ENCODE measurements around the gene GLUL.
"Not testable (repeated sequence)": the region's sequence is repeated elsewhere in the genome, so short reads cannot be mapped to it uniquely, and the experiment has no call there.

Gene GLUL

DNA sequence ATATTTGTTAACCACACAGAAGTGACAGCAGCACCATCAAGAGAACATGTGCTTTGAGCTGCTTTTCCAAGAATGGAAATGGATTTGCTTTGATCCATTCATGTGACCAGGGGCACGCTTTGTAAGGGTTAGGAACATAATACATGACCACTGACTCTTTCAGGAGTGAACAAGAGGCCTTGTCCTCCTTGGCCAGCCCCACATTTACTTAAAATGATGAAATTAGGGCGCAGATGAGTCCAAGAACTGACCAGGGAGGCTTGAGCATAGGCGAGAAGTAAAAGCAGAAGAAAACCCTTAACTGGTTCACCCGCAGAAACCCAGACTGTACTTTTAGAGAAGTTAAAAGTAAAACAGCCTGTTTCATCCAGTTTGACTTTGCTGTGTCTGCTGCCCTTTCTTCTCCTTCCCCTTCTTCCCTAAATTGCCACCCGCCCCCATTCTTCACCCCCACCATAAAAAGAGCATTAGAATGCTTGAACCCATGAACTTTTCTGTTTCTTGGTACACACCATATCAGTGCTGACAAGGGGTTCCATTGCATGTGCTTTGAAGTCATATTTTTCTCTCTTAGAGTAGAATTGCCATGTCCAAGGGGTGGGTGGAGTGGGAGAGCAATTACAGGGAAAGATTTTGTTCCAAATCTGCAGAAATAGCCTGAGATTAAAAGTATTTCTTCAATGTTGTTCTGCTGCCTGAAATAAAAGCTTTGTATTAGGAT lies 2.6 kb upstream of the GLUL start:
- no peak for DNase-seq (ENCODE audit: low spot score)

DNA sequence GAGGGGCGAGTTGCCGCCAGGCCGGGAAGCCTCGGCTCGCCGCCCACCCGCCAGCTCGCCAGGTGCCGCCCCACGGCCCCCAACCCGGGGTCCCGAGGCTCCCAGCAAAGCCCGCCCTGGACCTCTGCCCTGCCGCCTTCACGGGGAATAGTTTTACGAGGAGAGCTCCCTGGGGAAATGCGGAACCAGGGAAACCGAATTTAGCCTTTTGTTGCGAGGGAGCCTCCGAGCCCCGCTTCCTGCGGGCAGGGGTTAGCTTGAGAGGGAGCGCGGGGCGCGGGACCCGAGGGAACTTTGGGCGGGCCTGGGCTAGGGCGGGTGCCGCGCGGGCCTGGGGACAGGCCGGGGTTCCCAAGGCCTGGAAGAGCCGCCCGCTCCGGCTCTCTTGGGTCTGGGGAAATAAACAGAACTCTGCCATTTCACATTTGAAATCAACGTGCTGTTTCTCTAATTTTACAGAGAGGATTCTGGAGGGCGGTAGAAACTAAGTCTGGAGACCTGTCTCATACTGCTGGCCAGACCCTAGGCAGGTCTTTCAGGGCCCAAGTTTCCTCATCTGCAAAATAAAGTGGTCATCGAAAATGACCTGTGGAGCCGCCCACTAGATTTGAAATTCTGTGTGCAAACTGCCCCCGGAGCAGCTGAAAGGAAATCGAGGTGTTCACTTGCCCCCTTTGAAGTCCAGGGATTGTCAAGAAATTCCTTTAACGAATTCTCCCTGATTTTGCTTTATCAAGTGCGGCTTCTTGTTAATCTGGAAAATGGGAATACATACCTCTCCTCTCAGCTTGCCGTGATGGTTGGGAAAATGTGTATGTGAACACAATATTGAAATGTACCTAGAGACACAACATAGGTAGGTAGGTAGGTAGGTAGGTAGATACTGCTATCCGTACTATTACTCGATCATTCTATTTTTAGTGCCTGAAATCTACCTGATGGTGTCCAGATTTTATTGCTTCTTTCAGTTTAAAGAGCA lies 749 bp upstream of the GLUL start:
- DNase-seq (ENCODE audit: low spot score): no peak

DNA sequence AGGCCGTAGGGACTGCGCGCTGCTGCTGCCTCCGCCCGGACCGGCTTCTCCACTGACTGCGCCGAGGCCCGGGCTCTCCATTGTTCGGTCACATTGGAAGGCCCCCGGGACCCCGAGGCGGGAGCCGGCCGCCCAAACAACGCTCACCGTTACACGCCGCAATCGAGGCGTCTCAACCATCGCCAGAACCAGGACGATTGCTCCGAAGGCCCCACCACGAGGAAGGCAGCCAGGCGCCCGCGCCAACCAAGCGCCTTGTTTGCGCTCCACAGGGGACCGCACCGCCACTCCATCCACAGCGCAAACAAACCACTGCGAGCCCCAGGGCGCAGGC lies 595 bp downstream of the GLUL start:
- DNase-seq (ENCODE audit: low spot score): no peak

DNA sequence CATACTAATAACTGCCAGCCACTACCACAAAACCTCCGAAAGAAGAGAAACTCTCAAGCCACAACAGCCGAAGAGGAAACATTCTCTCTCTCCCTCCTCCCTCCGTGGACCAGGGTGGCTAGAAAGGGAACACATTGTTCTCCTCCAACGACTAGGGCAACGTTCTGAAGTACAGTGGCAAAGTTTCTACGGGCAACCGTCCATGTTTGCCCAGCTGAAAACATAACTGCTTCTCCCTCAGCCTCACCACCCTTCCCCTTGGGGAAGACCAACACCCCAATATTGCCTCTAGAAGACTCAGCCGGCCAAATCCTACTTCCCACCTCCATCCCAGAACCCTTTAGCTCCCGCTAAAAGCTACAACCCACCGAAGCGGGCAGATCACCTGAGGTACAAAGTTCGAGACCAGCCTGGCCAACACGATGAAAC lies 2.0 kb downstream of the GLUL start:
- no peak for DNase-seq (ENCODE audit: low spot score)

DNA sequence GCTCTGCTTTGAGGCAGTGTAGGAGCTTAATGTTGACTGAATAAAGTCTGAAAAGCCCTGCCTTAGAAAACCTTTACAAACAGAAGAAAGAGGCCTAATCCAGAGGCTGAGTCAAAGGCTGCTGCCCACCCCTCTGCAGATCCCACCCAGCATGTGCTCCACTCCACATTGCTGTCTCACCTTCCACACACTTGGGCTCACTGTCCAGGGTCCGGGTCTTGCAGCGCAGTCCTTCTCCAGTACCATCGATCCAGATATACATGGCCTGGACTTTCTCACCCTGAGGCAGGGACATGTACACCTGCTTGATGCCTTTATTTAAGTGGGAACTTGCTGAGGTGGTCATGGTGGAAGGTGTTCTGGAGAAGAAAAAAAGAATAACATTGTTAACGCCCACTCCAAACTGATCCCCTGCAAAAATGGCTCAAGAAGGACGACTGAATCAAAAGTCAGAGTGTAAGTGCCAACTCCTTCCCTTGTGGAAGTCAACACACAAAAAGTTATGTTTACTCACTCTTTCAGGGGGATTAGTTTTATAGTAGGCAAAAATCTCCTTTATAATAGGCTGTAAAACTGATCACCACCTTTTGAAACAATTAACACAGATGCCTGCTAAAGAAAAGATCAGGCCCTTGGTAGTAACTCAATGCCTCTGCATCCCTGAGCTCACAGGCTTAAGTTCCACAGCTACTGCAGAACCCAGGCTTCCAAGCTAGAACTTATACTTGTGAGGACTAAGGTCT lies 3.0 kb downstream of the GLUL start:
- no peak for DNase-seq (ENCODE audit: low spot score)

DNA sequence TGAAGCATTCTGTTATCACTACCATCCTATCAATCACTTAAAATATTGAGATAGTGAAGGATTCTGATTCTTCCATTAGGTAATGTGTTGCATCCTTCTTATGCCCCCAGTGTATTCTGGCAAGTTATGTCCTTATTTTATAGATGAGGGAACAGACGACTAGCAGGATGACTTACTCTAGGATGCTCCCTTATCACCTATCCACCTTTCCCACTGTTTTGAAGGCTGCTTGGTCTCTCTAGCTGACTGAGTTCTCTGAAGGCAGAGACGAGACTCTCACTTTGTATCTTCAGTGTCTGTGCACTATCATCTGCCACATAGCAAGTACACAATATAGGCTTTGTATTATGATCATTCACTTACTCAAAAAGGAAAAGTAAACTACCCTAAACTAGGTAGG lies 4.0 kb downstream of the GLUL start:
- no peak for DNase-seq (ENCODE audit: low spot score)

DNA sequence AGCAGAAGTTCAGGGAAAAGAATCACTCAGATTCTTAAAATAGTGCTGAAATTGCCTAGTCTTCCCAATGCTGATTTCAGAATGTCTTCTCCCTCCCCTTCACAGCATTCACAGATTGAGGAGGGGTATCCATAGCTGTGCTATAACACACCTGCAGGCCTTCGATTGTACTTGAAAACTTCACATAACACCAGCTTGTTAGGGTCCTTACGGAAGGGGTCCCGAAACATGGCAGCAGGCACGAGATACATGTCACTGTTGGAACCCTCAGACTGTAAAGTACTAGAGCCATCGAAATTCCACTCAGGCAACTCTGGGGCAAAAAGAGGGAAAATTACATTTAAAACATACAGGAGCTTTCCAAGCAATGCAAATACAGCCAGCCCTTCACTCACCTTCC lies 4.6 kb downstream of the GLUL start:
- DNase-seq (ENCODE audit: low spot score): no peak

DNA sequence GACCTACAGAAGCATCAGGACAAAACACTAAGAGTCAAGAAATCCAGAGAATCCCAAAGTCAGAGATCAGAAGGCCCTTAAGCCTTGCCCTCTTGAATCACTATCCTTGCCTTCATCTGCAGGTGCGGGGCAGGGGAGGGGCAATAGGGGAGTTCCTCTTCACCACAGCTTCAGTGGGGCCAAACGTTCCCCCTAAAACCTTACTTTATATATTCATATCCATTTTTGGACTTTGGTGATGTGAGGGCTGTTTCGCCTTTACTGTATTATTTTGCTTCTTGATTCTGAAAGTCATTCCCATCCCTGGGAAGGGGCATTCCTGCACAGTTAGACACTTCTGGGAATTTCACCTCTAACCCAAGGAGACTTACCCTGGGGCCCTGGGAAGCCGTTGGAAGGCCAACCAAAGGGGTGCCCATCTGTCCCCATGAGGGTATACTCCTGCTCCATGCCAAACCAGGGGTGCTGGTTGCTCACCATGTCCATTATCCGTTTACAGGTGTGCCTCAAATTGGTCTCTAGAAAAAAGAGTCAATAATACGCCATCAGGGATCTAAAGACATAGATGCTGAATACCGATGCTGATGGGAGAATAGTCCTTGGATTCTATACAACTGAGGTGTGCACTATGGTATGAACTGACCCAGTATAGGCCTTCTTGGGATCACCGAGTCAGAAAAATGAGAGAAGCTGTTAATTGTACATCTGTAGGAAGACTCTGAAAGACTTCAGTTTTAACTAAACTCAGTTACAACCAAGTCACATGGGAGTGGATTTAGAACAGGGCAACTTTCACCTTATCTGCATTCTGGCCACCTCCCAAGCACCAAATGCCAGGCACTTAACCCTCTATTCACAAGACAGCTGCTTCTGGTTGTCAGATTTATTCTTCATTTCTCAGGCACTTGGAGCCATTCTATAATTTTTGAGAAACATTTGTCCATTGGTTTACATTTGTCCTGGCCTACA lies 5.4 kb downstream of the GLUL start:
- no peak for DNase-seq (ENCODE audit: low spot score)

DNA sequence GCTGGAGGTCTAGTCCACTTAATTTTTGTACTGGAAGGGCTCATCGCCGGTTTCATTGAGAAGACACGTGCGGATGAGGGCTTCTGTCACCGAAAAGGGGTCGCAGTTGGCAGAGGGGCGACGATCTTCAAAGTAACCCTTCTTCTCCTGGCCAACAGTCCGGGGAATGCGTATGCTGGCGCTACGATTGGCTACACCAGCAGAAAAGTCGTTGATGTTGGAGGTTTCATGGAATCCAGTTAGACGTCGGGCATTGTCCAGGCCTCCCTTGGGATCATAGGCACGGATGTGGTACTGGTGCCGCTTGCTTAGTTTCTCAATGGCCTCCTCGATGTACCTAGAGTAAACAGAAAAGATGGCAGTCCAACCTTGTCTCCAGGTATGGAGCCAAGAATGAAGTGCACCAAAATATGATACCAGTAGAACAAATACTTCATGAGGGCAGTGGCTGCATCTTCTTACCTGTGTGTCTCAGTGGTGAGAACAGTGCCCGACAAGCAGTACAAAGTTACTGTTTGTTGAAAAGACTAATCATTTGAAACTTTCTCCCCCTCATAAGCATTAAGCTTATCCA lies 7.1 kb downstream of the GLUL start:
- no peak for DNase-seq (ENCODE audit: low spot score)

DNA sequence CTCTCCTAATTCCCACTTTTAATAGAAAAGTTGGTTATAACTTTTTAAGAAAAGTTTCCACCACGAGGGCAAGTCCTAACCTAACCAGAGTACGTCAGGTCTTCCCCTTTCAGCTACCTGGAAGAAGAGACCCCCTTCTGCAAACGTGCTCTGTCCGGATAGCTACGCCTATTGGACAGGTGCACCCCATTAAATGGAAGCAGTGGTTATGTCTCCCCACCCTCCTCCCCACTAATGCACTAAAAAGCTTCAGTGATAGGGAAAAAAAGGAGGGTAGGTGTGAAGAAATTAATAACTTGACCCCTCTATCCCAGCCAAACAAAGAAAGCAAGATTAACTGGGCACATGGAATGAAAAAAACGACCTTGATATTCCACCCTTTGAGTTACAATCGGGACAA lies 7.7 kb downstream of the GLUL start:
- DNase-seq (ENCODE audit: low spot score): no peak

DNA sequence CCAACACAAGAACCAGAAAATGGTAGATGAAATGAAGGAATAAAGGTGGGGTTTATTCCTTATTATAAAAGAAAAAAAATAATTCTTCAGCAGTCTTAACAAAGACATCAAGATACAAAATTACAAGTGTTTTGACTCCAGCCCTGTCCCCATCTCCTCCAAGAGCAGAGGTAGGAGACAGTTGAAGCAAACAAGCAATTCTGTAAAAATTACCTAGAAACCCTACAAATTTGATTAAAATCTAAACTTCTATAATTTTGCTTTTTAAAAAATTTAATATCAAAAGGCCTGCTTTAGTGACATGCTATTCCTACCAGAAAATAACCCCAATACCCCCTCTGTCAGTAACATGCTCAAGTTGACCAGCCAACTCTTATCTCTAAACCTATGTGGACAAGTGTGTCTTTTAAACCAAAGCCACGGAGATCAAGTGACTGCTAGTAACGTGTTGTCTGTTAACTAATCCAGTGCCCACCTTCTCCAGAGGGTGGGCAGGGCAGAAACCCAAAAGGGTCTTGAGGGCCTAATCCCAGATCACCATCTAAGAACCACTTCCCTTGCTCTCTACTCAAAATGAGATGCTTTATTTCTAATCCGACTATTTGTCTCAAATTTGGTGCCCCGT lies 8.4 kb downstream of the GLUL start:
- DNase-seq (ENCODE audit: low spot score): no peak

DNA sequence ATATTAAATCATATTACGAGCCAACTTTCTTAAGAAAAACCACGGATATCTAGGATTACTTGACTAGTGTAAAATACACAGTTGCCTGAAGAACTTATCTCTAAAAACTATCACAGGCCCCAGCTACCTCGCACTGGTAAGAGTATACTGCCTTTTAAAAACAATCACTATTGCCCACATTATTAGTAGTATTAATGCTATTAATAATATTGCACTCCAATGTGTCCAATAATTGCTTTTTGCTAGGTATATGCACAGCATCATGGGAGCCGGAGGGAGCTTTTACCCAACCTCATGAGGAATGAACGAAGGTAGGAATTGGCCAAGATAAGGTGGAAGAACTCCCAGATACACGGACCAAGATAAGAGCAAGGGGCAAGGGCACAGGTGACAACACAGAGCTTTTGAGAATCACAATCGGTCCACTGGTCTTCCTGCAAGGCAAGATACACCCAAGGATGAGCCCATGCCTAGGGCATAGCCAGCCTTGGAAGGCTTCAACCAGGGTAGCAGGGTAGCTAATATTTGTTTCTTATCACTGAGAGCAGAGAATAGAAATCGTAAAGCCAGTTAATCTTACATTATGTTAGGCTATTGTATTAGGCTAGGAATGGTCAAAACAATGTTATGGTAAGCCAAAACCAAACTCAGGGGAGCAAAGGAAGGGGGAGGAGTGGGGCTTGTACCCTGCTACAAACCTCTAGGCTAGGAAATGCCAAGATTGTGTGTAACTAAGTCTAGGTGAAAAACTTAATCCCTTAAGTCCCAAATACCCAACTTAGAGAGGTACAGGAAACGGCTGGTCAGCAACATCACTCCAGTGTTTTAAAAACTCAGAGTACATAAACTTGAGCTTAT lies 9.4 kb downstream of the GLUL start:
- DNase-seq (ENCODE audit: low spot score): no peak

DNA sequence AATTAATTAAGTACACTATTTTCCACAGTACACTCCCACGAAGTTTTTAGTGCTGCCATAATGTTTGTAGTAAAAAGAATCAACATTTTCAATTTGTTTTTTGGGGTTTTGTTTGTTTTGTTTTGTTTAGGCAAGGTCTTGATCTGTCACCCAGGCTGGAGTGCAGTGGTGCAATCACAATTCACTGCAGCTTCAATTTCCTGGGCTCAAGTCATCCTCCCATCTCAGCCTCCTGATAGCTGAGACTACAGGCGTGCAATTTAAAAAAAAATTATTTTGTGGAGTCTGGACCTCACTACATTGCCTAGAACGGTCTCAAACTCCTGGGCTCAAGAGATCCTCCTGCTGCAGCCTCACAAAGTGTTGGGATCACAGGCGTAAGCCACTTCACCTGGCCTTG lies 11.4 kb downstream of the GLUL start:
- DNase-seq (ENCODE audit: low spot score): no peak

DNA sequence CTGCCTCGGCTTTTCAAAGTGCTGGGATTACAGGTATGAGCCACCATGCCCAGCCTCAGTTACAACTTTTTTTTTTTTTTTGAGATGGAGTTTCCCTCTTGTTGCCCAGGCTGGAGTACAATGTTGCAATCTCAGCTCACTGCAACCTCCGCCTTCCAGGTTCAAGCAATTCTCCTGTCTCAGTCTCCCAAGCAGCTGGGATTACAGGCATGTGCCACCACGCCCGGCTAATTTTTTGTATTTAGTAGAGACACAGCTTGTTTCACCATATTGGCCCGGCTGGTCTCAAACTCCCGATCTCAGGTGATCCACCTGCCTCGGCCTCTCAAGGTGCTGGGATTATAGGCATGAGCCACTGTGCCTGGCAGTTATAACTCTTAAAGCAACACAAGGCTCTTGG lies 11.8 kb downstream of the GLUL start:
- DNase-seq (ENCODE audit: low spot score): not testable (repeated sequence)

DNA sequence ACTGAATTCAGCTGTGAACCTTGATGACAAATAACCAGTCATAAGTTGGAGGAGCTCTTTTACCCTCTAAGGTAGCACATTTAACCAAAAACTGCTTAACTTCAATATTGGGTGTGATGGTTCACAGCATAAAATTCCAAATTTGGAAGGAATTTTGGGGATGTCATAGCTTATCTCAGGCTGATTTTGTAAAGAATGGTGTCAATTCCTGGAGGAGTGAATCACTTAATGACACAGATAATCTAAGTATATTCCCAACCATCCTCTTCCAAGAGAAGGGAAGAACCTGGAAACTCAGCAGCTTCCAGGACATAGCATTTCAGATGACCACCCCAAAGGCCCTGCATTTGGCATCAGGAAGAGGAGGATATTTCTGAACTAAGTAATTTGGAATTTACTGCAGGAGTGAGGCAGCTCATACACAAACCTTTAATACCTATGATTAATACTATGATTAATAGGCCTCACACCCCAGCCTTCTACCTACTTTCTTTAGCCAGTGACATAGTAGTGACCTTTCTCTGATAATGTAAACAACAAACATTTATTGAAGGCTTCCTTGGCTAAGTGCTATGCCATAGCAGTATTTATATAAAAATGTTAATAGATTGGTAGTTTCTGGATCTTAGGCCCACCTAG lies 14.5 kb downstream of the GLUL start:
- no peak for DNase-seq (ENCODE audit: low spot score)

DNA sequence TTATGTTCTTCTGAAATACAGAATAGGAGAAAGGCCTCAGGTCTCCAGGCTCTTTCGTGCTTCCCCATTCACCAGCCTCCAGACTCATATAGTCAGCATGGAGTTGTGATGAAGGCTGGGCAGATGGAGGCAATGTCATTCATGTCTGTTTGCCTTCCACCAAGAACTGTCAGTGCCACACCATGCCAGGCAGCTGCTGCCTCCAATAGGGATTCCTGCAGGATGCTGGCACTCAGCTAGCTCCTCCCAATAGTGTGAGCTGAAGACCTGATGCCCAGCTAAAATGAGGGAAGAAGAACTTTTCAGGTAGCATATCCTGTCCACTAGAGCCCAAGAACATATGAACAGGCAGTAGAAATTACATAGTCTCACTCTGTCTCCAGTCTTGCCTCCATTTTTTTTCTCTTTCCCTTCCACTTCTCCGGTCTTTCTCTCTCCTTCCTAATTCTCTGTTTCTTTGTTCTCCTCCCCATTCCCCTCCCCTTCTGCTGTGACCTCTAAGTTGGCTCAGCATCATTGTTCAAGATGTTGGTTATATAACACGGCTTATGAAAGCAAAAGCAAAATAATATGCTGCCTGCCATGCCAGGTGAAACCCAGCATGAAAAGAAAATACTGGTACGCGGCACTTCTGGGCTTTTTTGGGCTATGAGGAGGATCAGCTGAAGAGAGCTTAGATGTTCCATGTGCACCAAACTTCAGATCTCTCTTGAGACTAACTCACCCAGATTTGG lies 17.3 kb downstream of the GLUL start:
- no peak for DNase-seq (ENCODE audit: low spot score)

DNA sequence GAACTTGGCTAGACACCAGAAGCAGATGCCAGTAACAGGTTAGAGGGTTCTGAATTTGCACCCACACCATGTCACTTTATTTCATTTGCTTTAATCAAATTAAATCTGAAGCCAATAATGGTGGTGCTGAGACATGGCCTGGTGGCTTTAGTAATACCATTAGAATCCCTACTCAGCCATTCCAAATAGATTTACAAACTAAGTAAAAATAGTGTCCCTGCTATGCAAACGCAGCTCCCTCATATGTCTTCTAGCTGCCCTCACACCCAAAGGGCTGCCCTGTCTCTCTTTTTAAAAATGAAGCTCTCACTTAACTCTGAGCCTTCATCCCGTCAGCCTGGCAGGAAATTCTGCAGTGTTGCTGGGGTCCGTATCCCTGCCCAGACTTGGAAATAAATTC lies 21.1 kb downstream of the GLUL start:
- DNase-seq (ENCODE audit: low spot score): no peak

DNA sequence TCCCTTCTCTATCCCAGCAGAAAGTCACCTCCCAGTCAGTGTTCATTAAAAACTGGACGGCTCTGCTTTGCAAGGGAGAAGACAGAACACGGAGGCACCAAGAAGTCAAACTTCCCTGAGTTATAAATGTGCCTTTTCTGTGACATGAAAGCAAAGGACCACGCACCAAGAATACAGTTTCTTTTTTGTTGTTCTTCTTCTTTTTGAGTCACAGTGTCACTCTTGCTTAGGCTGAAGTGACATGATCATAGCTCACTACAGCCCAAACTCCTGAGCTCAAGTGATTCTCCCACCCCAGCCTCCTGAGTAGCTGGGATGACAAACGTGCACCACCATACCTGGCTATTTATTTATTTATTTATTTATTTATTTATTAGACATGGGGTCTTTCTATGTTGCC lies 22.7 kb downstream of the GLUL start:
- no peak for DNase-seq (ENCODE audit: low spot score)

DNA sequence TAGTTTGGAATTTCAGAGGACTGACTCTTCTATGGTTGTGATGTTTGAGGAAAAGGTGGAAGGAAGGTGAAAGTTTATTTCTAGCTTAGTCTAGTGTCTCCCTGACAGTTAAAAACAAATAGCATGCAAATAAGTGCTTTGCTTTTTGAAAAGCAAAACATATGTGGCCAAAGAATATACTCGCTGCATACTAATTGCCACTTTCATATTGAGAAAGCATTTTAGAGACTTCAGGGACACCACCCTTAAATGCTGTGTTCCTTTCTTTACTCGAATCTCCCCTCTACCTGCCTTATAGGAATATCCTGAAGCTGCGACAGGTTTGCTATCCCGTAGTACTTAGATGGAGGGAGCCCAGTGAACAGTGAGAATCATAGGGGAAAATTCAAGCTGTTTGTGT lies 23.2 kb downstream of the GLUL start:
- DNase-seq (ENCODE audit: low spot score): no peak

Data from D341Med (cell line).